HG03439 (cell line): ENCODE data around the gene PI4KA.
"Not testable (repeated sequence)": the region's sequence is repeated elsewhere in the genome, so short reads cannot be mapped to it uniquely, and the experiment has no call there.

Experiments
- ATAC-seq: cut with Tn5 transposase; IDR thresholded peaks from one replicate; pipeline ENCODE4 v1.9.1; 2021; ENCODE audit warnings: mild to moderate bottlenecking, moderate library complexity; ENCODE audit not compliant: unreplicated experiment

PI4KA gene

GRCh38 chr22:20671409-20672081, 187.1 kb downstream of the PI4KA start:
- no peak for ATAC-seq

- not testable (repeated sequence) for ATAC-seq
Measured at GRCh38 chr22:20670457-20671261, 188.0 kb downstream of the PI4KA start.

DNA sequence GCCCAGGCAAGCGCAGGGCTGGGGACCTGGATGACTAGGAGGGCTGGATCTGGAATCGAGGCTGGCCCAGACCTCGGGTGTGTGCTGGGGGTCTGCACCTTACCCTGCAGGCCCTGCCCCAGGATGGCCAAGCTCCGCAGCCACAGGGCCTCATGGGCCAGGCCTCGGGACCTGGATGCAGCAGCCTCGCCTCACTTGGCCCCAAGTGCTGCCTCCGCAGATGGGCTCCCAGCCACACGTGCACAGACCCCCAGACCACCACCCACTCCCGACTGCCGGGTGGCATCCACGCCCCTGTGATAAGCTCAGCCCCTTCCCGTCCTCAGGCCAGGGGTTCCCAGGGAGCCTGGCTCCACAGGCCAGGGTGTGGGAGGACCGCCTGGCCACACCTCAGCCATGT, 188.7 kb downstream of the PI4KA start:
- not testable (repeated sequence) for ATAC-seq

DNA sequence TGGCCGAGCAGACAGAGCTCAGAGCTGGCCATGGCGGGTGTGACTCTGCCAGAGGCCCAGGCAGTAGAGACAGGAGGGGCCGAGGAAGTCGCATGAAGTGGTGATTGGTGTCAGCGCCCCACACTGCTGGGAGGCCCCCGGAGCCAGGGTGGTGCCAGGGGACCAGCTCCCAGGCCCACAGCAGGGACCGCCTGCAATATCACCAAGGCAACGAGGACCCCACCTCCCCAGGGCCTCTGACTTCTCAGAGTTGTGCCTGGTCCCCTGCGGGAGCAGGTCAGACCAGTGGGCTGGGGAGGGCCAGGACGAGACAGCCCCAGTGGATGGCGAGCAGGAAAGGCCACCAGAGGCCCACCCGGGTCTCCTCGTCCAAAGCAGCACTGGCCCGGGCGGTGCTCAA, 189.1 kb downstream of the PI4KA start:
- ATAC-seq: not testable (repeated sequence)

DNA sequence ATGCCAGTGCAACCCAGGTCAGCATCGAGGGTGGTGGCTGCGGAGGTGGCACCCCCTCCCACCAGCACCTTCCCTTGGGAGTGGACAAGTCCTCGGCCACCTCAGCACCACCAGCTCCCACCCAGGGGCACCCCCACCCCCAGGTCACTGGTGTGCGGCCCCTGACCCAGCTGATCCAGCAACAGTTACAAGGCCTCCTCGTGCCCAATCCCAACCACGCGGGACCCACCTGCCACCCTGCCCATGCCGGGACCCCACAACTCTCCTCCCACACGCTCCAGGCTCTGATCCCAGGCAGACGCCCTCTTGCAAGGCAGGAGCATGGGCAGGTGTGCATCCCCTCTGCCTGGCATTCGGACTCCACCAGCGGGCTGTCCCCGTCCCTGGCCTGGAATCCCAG, 189.8 kb downstream of the PI4KA start:
- not testable (repeated sequence) for ATAC-seq

GRCh38 chr22:20668226-20668625, 190.4 kb downstream of the PI4KA start:
- not testable (repeated sequence) for ATAC-seq

GRCh38 chr22:20667548-20667947, 191.1 kb downstream of the PI4KA start:
- not testable (repeated sequence) for ATAC-seq

DNA sequence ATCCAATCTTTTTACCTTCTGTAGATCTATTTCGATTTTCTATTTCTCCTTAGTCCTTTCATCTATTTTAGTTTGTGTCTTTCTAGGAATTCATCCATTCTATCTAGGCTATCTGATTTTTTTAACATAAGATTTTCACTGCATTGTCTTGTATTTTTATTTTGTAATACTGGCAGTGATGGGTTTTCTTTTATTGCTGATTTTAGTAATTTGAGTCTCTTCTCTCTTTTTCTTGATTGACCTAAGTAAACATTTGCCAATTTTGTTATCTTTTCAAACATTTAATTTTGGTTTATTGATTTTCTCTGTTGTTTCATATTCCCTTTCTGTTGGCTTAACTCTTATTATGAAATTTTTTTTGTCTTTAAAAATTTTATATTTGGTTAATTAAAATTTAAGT, 192.1 kb downstream of the PI4KA start:
- ATAC-seq: no peak

DNA sequence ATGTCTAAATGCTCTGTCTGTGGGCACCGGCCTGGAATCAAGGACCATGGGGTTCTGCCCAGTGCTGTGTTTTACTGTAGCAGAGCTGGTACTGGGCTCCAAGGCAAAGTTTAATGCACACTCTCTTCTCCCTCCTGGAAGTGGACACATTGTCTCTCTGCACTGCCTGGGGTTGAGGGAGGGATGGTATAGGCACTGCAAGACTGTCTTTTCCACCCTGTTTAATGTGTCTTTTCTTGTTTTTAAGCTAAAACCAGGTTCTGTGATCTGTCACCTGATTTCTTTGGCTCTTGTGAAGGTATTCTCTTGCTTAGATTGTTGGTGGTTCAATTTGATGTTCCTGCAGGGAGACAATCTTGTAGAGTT, 194.0 kb downstream of the PI4KA start:
- no peak for ATAC-seq

- no peak for ATAC-seq
Measured at GRCh38 chr22:20663941-20664593, 194.5 kb downstream of the PI4KA start.

GRCh38 chr22:20663137-20663828, 195.3 kb downstream of the PI4KA start:
- ATAC-seq: no peak

DNA sequence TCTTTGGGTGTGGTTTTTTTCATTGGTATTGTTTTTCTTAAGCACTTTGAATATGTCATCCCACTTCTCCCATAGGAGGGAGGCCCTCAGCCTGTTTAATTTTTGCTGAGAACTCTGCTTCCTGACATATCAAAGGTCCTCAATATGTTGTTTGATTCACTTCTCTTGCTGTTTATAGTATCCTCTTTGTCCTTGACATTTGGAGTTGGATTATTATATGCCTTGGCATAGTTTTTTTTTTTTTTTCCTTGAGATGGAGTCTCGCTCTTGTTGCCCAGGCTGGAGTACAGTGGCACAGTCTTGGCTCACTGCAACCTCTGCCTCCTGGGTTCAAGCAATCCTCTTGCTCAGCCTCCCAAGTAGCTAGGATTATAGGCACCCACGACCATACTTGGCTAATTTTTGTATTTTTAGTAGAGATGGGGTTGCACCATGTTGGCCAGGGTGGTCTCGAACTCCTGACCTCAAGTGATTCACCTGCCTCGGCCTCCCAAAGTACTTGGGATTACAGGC, 196.0 kb downstream of the PI4KA start:
- not testable (repeated sequence) for ATAC-seq

DNA sequence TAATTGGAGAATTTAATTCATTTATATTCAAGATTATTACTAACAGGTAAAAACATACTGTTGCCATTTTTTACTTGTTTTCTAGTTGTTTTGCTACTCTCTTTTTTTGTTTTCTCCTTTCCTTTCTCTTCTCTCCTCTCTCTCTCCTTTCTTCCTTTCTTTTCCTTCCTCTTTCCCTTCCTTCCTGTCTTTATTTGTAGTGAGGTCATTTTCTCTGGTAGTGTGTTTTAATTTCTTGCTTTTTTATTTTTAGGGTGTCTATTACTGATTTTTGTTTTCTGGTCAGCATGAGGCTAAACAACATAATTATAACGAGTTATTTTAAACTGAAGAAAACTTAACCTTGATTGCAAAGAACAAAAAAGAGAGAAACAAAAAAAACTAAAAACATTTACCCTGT, 197.1 kb downstream of the PI4KA start:
- ATAC-seq: no peak

DNA sequence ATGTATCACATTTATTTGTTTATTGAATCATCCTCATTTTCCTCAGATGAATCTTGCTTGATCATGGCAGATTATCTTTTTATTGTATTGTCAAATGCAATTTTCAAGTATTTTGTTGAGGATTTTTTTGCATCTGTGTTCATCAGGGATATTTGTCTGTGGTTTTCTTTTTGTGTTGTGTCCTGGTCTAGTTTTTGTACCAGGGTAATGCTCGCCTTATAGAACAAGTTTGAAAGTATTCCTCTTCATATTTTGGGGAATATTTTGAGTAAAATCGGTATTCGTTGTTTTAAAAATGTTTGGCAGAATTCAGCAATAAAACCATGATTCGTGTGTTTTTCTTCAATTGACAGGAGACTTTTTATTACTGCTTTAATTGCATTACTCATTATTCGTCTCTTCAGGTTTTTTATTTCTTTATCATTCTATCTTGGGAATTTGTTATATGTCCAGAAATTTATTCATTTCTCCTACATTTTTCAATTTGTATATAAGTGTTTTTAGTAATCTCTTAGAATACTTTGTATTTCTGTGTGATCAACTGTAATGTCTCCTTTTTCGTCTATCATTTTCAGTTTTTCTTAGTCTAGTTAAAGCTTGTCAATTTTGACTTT, 198.1 kb downstream of the PI4KA start:
- ATAC-seq: no peak

DNA sequence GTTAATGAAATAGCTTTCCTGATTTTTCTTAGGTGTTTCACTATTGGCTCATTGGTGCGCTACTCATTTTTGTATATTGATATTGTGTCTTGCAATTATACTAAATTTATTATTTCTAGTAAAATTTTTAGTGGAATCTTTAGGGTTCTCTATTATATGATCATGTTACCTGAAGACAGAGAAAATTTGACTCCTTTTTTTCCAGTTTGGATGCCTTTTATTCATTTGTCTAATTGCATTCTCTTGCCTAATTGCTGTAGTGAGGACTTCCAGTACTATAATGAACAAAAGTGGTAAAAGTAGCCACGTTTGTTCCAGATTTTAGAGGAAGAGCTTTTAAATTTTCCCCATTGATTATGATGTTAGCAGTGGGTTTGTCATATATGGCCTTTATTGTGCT, 198.7 kb downstream of the PI4KA start:
- ATAC-seq: no peak

DNA sequence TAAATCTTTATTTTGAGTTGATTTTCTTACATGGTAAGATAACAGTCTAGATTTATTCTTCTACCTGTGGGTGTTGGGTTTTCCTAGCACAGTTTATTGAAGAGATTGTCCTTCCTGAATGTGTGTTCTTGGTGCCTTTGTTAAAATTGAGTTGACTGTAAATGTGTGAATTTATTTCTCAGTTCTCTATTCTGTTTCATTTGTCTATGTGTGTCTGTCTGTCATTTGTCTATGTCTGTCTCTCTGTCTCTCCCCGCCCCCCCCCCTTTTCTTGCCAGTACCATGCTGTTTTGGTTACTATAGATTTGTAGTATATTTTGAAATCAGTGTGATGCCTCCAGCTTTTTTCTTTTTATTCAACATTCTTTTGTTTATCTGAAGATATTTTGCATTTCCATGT, 199.4 kb downstream of the PI4KA start:
- ATAC-seq: no peak

DNA sequence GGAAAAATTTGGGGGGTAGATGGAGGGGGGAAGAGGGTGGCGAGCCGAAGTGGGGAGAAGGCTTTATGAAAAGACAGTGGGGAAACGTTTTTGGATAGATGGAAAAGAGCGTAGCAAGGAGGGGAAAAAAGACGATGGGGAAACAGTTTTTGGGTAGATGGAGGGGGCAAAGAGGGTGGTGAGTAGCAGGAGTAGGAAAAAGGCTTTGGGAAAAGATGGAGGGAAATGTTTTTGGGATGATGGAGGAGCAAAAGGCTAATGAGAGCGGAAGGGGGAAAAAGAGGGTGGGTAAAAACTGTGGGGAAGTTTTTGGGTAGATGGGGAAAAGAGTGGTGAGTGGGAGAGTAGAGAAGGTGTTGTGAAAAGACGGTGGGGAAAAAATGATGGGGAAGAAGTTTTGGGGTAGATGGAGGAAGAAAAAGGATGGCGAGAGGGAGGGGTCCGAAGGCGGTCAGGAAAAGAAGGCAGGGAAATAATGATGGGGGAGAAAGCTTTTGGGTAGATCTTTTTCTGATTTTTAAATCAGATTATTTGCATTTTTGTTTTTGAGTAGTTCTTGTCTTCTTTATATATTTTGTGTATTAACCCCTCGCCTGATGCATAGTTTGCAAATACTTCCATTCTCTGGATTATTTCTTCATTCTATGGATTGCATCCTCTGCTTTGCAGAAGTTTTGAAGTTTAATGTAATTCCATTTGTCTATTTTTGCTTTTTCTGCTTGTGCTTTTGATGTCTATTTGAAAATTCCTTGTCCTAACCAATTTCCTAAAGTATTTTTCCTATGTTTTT, 200.0 kb downstream of the PI4KA start:
- no peak for ATAC-seq

- ATAC-seq: no peak
Measured at GRCh38 chr22:20657963-20658362, 200.6 kb downstream of the PI4KA start.
